H1 (cell line): ENCODE measurements around the gene RNF224. TPM values are rescaled to one million over a fixed set of nuclear protein-coding genes. Genes with fewer than 3 reads are reported as not detected.

ENCODE experiments used
- CTCF ChIA-PET: fragments of 300-600 bp; sonication (Branson Sonifier 250); formaldehyde crosslinking; loops from one replicate; lab custom pipeline; 2021; ENCODE audit not compliant: partially characterized antibody; lab: Charles Lee
- POLR2A ChIA-PET: fragments of 300-600 bp; sonication (Branson Sonifier 250); formaldehyde crosslinking; loops from one replicate; lab custom pipeline; 2021; ENCODE audit warnings: inconsistent platforms; ENCODE audit not compliant: partially characterized antibody; lab: Charles Lee
- DNase-seq, 2 experiments: peaks; one replicate each; pipeline versions ENCODE4 v3.0.0 to v3.0.0-alpha.2; 2010 to 2022; ENCODE audit warnings: low spot score in 2 of 2, low read depth in 1 of 2, mixed read lengths in 1 of 2
- FAIRE-seq: peaks from 2 replicates; lab custom pipeline; 2011; peaks lifted over from hg19 to GRCh38; lab: Jason Lieb, UNC
- H2AFZ ChIP-seq: 2 replicates; pipeline ENCODE4 v1.8.1; 2012; ENCODE audit warnings: low read length, inconsistent platforms
- H2AK5ac ChIP-seq: 2 replicates; pipeline ENCODE4 v1.6.1; 2013; ENCODE audit warnings: low read depth, low read length
- H2BK120ac ChIP-seq: replicated peaks from 2 replicates; pipeline ENCODE3; 2013; ENCODE audit warnings: low read depth, low read length, inconsistent platforms
- H2BK12ac ChIP-seq: 2 replicates; pipeline ENCODE4 v1.6.1; 2013; ENCODE audit warnings: low read depth, low read length
- H2BK15ac ChIP-seq: 2 replicates; pipeline ENCODE4 v1.6.1; 2013; ENCODE audit warnings: low read length
- H2BK20ac ChIP-seq: 2 replicates; pipeline ENCODE4 v1.6.1; 2013; ENCODE audit warnings: low read length
- H2BK5ac ChIP-seq: 2 replicates; pipeline ENCODE4 v1.6.1; 2013; ENCODE audit warnings: low read depth, low read length
- H3K14ac ChIP-seq: 2 replicates; pipeline ENCODE4 v1.6.1; 2013; ENCODE audit warnings: inconsistent platforms; ENCODE audit not compliant: insufficient read length
- H3K18ac ChIP-seq: 2 replicates; pipeline ENCODE4 v1.6.1; 2013; ENCODE audit warnings: low read length; ENCODE audit errors: extremely low read depth
- H3K23ac ChIP-seq: 2 replicates; pipeline ENCODE4 v1.6.1; 2013; ENCODE audit warnings: inconsistent platforms; ENCODE audit not compliant: insufficient read length
- H3K23me2 ChIP-seq: 2 replicates; pipeline ENCODE4 v1.6.1; 2013; ENCODE audit warnings: low read depth, low read length
- H3K27ac ChIP-seq: 2 replicates; pipeline ENCODE4 v1.6.1; 2011; ENCODE audit warnings: low read depth, low read length, inconsistent platforms
- H3K27me3 ChIP-seq, 4 experiments: replicated peaks in 1 of 4; 1 replicate in 1 of 4; 2 replicates in 3 of 4; pipeline versions ENCODE4 v1.6.1 to v1.8.1; 2011 to 2013; ENCODE audit warnings: low read length in 3 of 4, mild to moderate bottlenecking in 3 of 4, inconsistent platforms in 2 of 4, mixed read lengths in 2 of 4, moderate library complexity in 1 of 4; ENCODE audit not compliant: control insufficient read depth in 3 of 4, insufficient read depth in 3 of 4; ENCODE audit errors: extremely low read depth in 1 of 4
- H3K36me3 ChIP-seq, 4 experiments: 2 replicates each; pipeline versions ENCODE4 v1.6.1 to v1.8.1; 2011 to 2013; ENCODE audit warnings: mild to moderate bottlenecking in 4 of 4, low read length in 3 of 4, moderate library complexity in 2 of 4, control low read depth in 1 of 4, inconsistent platforms in 1 of 4; ENCODE audit not compliant: insufficient read depth in 4 of 4, control insufficient read depth in 2 of 4
- H3K4ac ChIP-seq: replicated peaks from 2 replicates; pipeline ENCODE3; 2013; ENCODE audit warnings: low read length, low read depth, mixed read lengths, inconsistent platforms; ENCODE audit not compliant: insufficient read length
- H3K4me1 ChIP-seq, 4 experiments: replicated peaks in 1 of 4; 1 replicate in 1 of 4; 2 replicates in 3 of 4; pipeline versions ENCODE4 v1.6.1 to v1.8.1; 2011 to 2013; ENCODE audit warnings: low read length in 3 of 4, inconsistent platforms in 2 of 4, mixed read lengths in 1 of 4; ENCODE audit not compliant: insufficient read depth in 4 of 4, control insufficient read depth in 3 of 4
- H3K4me2 ChIP-seq, 2 experiments: 2 replicates each; pipeline versions ENCODE4 v1.6.1 to v1.8.1; 2011 to 2013; ENCODE audit warnings: low read depth in 2 of 2, low read length in 2 of 2, control low read depth in 1 of 2, inconsistent platforms in 1 of 2, mild to moderate bottlenecking in 1 of 2; ENCODE audit not compliant: insufficient read depth in 1 of 2
- H3K4me3 ChIP-seq, 4 experiments: fragments of 200-600, 300-600 bp in 1 of 4; sonication (generic), shearing (Covaris generic), sonication (Bioruptor Twin) in 1 of 4; 2 replicates each; pipeline versions ENCODE4 v1.5.1 to v1.8.1; 2011 to 2016; ENCODE audit warnings: low read length in 4 of 4, low read depth in 3 of 4, control low read depth in 2 of 4, inconsistent platforms in 2 of 4, mild to moderate bottlenecking in 2 of 4, mixed read lengths in 1 of 4, moderate library complexity in 1 of 4; ENCODE audit not compliant: insufficient read depth in 2 of 4; ENCODE audit errors: extremely low read depth in 1 of 4
- H3K56ac ChIP-seq: replicated peaks from 2 replicates; pipeline ENCODE3; 2013; ENCODE audit warnings: low read depth, mild to moderate bottlenecking, mixed read lengths, low read length, inconsistent platforms; ENCODE audit not compliant: insufficient read length
- H3K79me1 ChIP-seq: 2 replicates; pipeline ENCODE4 v1.6.1; 2013; ENCODE audit warnings: low read depth, low read length, control low read depth
- H3K79me2 ChIP-seq, 2 experiments: 2 replicates each; pipeline versions ENCODE4 v1.6.1 to v1.8.1; 2012 to 2013; ENCODE audit warnings: low read length in 2 of 2, mild to moderate bottlenecking in 2 of 2, inconsistent platforms in 1 of 2; ENCODE audit not compliant: insufficient read depth in 2 of 2, control insufficient read depth in 1 of 2
- H3K9ac ChIP-seq, 4 experiments: replicated peaks in 1 of 4; 1 replicate in 1 of 4; 2 replicates in 3 of 4; pipeline versions ENCODE4 v1.6.1 to v1.8.1; 2011 to 2013; ENCODE audit warnings: low read depth in 3 of 4, low read length in 3 of 4, control low read depth in 2 of 4, mild to moderate bottlenecking in 2 of 4, moderate library complexity in 2 of 4, inconsistent platforms in 1 of 4; ENCODE audit errors: extremely low read depth in 1 of 4
- H3K9me3 ChIP-seq, 2 experiments: 2 replicates each; pipeline versions ENCODE4 v1.6.1 to v1.8.1; 2012 to 2013; ENCODE audit warnings: mild to moderate bottlenecking in 2 of 2, moderate library complexity in 2 of 2, control low read depth in 1 of 2, inconsistent platforms in 1 of 2, low read depth in 1 of 2, low read length in 1 of 2, mixed read lengths in 1 of 2; ENCODE audit not compliant: insufficient read depth in 2 of 2
- H4K20me1 ChIP-seq, 2 experiments: replicated peaks in 1 of 2; 2 replicates each; pipeline versions ENCODE3 to v1.8.1; 2011 to 2013; ENCODE audit warnings: inconsistent platforms in 2 of 2, low read length in 2 of 2, mild to moderate bottlenecking in 1 of 2; ENCODE audit not compliant: insufficient read depth in 2 of 2, control insufficient read depth in 1 of 2
- H4K5ac ChIP-seq: 2 replicates; pipeline ENCODE4 v1.6.1; 2013; ENCODE audit warnings: low read length, low read depth, mixed read lengths, inconsistent platforms; ENCODE audit not compliant: insufficient read length
- H4K8ac ChIP-seq: 2 replicates; pipeline ENCODE4 v1.8.0; 2013; ENCODE audit warnings: mild to moderate bottlenecking, moderate library complexity, low read length, inconsistent platforms; ENCODE audit not compliant: insufficient read depth; ENCODE audit errors: extremely low read depth
- H4K91ac ChIP-seq: replicated peaks from 2 replicates; pipeline ENCODE3; 2013; ENCODE audit warnings: low read length, mixed read lengths, inconsistent platforms; ENCODE audit not compliant: insufficient read length
- CEBPB ChIP-seq: IDR thresholded peaks from 2 replicates; pipeline ENCODE4 v1.6.1; 2012; ENCODE audit warnings: low read depth, low read length
- CTCF ChIP-seq, 3 experiments: IDR thresholded peaks; 1 replicate in 2 of 3; 2 replicates in 1 of 3; pipeline versions ENCODE4 v1.5.1 to v1.6.1; 2011; ENCODE audit warnings: low read length in 3 of 3, mild to moderate bottlenecking in 3 of 3, inconsistent platforms in 2 of 3, low read depth in 1 of 3, moderate library complexity in 1 of 3; ENCODE audit not compliant: insufficient read depth in 1 of 3; ENCODE audit errors: control extremely low read depth in 1 of 3
- GTF2F1 ChIP-seq: IDR thresholded peaks from 2 replicates; pipeline ENCODE4 v1.6.1; 2012; ENCODE audit warnings: low read depth, low read length, improper control_type of control experiment, borderline replicate concordance
- KDM4A ChIP-seq: IDR thresholded peaks from one replicate; pipeline ENCODE4 v1.7.1; 2012; ENCODE audit warnings: low read depth, mild to moderate bottlenecking, moderate library complexity, low read length, inconsistent platforms; ENCODE audit not compliant: severe bottlenecking
- MAX ChIP-seq: IDR thresholded peaks from 2 replicates; pipeline ENCODE4 v1.6.1; 2012; ENCODE audit warnings: inconsistent platforms
- POLR2AphosphoS5 ChIP-seq: IDR thresholded peaks from 2 replicates; pipeline ENCODE4 v1.6.1; 2011; ENCODE audit warnings: low read depth, low read length
- POU5F1 ChIP-seq: IDR thresholded peaks from 2 replicates; pipeline ENCODE4 v1.6.1; 2011; ENCODE audit warnings: low read depth, mild to moderate bottlenecking, low read length, moderate library complexity
- RBBP5 ChIP-seq: IDR thresholded peaks from 2 replicates; pipeline ENCODE4 v1.7.1; 2012; ENCODE audit warnings: low read depth, mild to moderate bottlenecking, inconsistent platforms, low read length, moderate library complexity, borderline replicate concordance
- WGBS, 2 experiments: shearing (Covaris generic) in 1 of 2; methylation state at CpG; one replicate each; pipeline versions ENCODE4 v1.1.6 to v1.1.7; 2013 to 2015; ENCODE audit warnings: low lambda C conversion rate in 2 of 2, mixed read lengths in 2 of 2, inconsistent platforms in 1 of 2, low coverage in 1 of 2, missing lambda C conversion rate in 1 of 2; ENCODE audit not compliant: insufficient replicate concordance in 2 of 2, insufficient coverage in 1 of 2, insufficient read length in 1 of 2; ENCODE audit errors: extremely low coverage in 1 of 2, missing lambda C conversion rate in 1 of 2; 5-methylcytosine and 5-hydroxymethylcytosine counted together
- polyA plus RNA-seq, 7 experiments: library from polyadenylated mRNA; depleted of rRNA in 3 of 7; stranded (reverse) in 5 of 7; unstranded in 2 of 7; fragments of >200 nt in 5 of 7; fragments of 200-250 nt in 2 of 7; gene quantifications; 1 replicate in 5 of 7; 2 replicates in 1 of 7; 4 replicates in 1 of 7; pipeline versions ENCODE4 v1.2.1 to v1.2.3, GENCODE V29; 2011 to 2013; ENCODE audit warnings: missing spikeins in 2 of 7, mixed read lengths in 2 of 7
- total RNA-seq: library from RNA; stranded (reverse); fragmentation: NEBNext Ultra II Directional; extraction: Animal tissue kit (Norgen Biotek cat#: 25700); gene quantifications from 2 replicates; pipeline ENCODE4 v1.2.1, GENCODE V29; 2021

Gene RNF224
- total and polyA plus RNA-seq, 2 of the 8 experiments (the other 6 are each of a cell fraction or from before 2014, with no cell fraction given) = 0.24 TPM; not detected in 1

GRCh38 chr9:137273611-137274320, 46.5 kb downstream of the RNF224 start:
- no peak for FAIRE-seq
- Histone ChIP-seq H3K36me3 (peaks cover 0 to 12% (median 10%) of the 10 kb centered on the region in 4 experiments; a peak in 6 of 8 replicates), H3K79me1 (no peaks in the 10 kb centered on the region), H3K23ac (no peak overlapping the region), H3K4me1 (peaks cover 0 to 23% (median 13%) of the 10 kb centered on the region in 4 experiments; a peak in 6 of 7 replicates), H2AK5ac (no peak overlapping the region), H4K20me1 (peaks cover 4 to 7% of the 10 kb centered on the region in 2 experiments), H3K79me2 (no peaks in the 10 kb centered on the region), H2BK15ac (no peak overlapping the region), H3K23me2 (peaks cover 2% of the 10 kb centered on the region; the same call in 1 of the 2 replicates), H2AFZ (no peak overlapping the region), H2BK20ac (no peak overlapping the region), H3K14ac (no peak overlapping the region), H3K9me3 (no peaks in the 10 kb centered on the region), H3K4me2 (no peak overlapping the region), H3K9ac (no peak overlapping the region), H3K4ac (no peak overlapping the region), H3K27me3 (peaks cover 0 to 7% (median 2%) of the 10 kb centered on the region in 4 experiments; a peak in 4 of 7 replicates), H4K5ac (no peak overlapping the region), H4K91ac (no peak overlapping the region), H2BK12ac (no peak overlapping the region), H3K18ac (no peak overlapping the region), H4K8ac (no peak overlapping the region; the same call in 1 of the 2 replicates), H3K56ac (no peak overlapping the region), H2BK5ac (peak overlapping the region; percentile 52), H3K27ac (no peak overlapping the region), H2BK120ac (no peak overlapping the region), H3K4me3 (no peak overlapping the region)
- no peak for DNase-seq
- ChIA-PET CTCF (interaction anchor here (0.5 to 2.2 kb wide), 10 partner anchors 9 to 212 kb away, joined by 3 to 8 read pairs (median 4); no protein-coding TSS in a partner anchor), POLR2A (interaction anchor here (1.0 to 47.8 kb wide), 4 partner anchors 8 to 39 kb away, joined by 3 to 1462 read pairs (median 4); partner anchors contain the start of genes CYSRT1, NDOR1, NELFB and NRARP)
- WGBS, 2 experiments = 89% methylated on average over 15 of the region's 15 CpGs; no CpG with 5 or more reads in 1 of the 2 experiments
- TF ChIP-seq KDM4A = no peak
- no peak for TF ChIP-seq POLR2AphosphoS5
- TF ChIP-seq POU5F1 = no peak
- TF ChIP-seq MAX = no peak
- TF ChIP-seq CEBPB = no peak
- TF ChIP-seq GTF2F1 = no peak
- TF ChIP-seq CTCF (IDR thresholded peaks at IDR 0.05; ENCODE audit: control extremely low read depth in 1 of 3, insufficient read depth in 1 of 3, low read depth in 1 of 3, low read length in 3 of 3) = no peak
- no peak for TF ChIP-seq RBBP5
